SH-SY5Y (cell line): ENCODE results near the gene STOML3.

ENCODE experiments used
- GATA2 ChIP-seq: IDR thresholded peaks from 2 replicates; pipeline ENCODE4 v1.6.1; 2011; ENCODE audit warnings: mild to moderate bottlenecking, low read depth, low read length
- GATA3 ChIP-seq: IDR thresholded peaks from 2 replicates; pipeline ENCODE4 v1.6.1; 2011; ENCODE audit warnings: low read depth, mild to moderate bottlenecking, low read length, moderate library complexity

STOML3 gene

DNA sequence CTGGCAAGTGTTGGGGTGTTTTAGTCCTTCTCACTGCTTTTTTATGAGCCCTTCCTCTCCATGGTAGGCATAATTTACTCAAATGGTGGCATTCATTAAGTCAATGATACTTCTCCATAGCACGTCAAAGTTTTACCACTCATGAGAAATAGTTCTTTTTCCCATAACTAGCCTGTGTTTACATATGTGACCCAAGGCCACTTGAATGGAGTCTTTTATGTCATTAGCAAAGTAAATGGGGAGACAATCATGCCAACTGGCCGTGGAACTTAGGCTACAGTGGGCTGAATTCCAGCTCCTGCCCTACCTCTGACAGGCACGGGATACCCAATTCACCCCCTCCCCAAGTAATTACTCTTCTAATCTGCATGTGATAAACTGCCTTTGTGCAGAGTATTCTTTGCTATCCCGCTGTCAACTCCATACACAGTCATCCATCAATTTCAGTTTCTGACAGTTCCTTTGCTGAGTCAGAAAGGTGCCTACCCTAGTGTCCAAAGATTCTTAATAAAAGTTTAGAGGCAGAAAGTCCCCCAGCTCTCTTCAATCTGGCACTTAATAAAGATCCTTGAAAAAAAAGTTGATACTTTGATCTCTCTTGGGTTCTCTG lies 30.3 kb upstream of the STOML3 start:
- TF ChIP-seq GATA3 = no peak
- TF ChIP-seq GATA2 = no peak

DNA sequence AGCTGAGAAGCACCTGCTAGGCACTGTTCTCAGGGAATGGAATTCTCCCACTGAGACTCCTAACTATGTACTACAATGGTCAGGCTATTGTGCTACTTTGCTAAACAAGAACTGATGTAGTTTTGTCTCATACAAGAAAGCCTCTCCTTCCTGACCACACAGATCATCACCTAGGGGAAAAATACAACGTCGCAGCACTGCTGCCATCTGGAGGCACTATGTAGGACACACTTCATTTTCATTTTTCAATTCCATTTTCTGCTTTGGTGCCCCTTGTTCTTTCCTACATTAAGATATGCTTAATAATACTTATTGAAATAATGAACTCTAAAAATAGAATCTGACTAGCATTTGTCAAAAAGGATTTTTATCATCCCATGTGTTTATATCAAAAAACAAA lies 26.2 kb upstream of the STOML3 start:
- no peak for TF ChIP-seq GATA2
- no peak for TF ChIP-seq GATA3

DNA sequence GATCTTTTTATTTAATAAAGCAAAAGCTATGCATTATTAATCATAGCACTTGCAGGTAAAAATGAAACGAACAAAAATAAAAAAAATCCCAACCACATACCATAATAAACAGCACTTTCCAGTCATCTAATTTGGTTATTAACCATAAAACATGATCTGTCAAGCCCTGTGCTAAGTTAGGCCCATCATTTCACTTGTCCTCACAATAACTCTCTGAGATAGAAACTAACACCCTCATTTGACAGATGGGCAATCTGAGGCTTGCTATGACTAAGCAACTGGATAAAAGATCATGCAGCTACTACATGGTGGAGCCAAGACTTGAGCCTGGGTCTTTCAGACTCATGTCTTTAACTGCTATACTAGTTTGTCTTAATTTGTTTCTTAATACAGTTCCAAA lies 25.5 kb upstream of the STOML3 start:
- TF ChIP-seq GATA3 = no peak

DNA sequence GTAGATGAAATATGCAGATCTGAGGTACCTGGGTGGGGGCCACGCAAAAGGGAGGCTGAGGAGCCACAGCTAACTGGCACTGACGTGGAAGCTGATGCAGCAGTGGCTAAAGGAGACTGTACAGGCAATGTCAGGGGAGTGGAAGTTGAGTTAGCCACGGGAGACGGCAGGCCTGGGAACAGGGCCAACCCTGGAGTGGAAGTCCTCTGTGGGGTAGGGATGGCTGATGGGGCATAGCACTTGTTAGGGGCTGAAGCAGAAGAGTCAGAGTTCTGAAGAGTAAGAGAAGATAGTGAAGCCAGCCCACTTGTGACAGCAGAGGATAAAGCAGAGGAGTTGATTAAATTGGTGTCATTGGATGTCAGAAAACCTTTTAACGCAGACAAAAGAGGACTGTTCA lies 22.8 kb upstream of the STOML3 start:
- TF ChIP-seq GATA2 = no peak
- no peak for TF ChIP-seq GATA3

DNA sequence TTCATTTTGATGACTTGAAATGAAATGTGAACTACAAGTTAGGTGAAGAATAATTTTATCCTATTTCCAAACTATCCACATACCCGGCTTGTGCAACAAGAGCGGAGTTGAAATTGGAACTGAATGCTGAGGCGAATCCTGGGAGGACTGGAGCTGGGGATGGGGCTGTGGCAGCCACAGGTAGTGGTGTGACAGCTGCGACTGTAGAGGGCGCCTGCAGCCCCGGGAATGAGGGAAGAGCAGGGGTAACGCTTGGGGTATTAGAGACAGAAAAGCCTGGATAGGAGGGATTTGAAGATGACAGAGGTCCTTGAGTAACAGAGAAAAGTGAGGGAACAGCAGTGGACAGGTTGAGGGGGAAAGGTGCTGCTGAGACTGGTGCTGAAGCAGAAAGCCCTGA lies 22.0 kb upstream of the STOML3 start:
- no peak for TF ChIP-seq GATA2
- TF ChIP-seq GATA3 = no peak

DNA sequence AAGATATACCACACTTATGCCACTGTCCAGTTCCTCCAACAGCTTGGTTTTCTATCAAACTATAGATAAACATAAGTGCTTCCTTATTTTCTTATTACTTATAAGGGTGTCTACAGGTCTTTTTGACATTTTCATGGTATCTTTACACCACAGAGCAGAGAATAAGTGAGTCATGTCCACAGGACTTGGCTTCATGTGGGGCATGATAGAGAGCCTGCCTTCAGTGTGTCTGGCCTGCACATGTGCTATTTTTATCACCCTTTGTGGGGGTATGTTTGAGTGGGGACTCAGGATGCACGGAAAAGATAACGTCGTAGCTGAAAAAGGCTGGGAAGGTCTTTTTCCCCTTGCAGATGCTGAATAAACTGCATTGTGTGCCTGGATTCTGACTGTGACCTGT lies 8.1 kb upstream of the STOML3 start:
- TF ChIP-seq GATA2 (no peak), GATA3 (no peak)

DNA sequence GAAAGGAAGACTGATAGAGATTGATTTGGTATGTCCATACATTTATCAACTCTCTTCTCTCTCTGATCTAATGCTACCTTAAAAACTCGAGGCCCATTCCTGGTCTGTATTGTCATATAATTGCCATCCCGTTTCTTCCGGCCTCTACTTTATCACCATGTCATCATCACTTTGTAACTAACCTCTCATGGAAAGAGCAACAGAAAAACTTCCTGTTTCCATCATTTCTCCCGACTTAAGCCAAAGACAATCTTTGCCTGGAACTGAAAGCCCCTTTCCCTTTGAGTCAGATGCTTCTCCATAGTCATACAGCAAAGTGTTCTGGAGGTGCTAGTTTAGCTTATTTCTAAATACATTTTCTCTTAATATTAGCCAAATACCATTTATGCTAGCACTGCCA lies 2.8 kb upstream of the STOML3 start:
- TF ChIP-seq GATA2 (no peak), GATA3 (no peak)

DNA sequence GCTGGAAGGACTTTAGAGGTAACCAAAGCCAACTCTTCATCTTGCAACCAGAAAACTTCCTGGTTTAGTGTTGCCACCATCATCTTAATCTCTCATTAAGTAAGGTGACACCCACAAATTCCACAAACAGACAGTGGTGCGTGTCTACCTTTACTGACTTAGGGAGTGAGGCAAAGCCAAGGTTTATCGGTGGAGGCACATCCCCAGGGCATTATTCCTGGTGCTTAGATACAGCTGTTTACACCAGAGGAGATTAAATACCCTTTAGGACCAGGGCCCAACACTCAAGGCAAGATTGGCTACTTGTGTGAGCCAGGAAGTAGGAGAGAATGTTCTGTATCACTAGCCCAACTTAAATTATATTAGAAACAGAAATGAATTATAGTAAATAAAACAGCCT lies 9.5 kb downstream of the STOML3 start:
- TF ChIP-seq GATA2 (no peak), GATA3 (no peak)

DNA sequence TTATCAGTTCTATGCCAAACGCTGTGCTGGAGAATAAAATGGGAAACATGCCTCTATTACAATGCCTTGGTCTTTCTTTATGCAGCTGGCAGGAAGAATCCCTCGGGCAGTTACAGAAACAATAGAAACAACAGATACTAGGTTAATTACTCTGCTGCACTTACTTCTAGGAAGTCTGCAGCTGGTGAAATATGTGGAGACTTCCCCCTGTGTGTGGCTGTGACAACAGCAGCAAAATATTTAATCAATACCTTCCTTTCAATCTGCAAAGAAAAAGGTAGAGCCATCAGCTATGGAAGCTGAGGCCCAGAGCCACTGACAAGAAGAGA lies 9.9 kb downstream of the STOML3 start:
- TF ChIP-seq GATA2 = no peak
- no peak for TF ChIP-seq GATA3

DNA sequence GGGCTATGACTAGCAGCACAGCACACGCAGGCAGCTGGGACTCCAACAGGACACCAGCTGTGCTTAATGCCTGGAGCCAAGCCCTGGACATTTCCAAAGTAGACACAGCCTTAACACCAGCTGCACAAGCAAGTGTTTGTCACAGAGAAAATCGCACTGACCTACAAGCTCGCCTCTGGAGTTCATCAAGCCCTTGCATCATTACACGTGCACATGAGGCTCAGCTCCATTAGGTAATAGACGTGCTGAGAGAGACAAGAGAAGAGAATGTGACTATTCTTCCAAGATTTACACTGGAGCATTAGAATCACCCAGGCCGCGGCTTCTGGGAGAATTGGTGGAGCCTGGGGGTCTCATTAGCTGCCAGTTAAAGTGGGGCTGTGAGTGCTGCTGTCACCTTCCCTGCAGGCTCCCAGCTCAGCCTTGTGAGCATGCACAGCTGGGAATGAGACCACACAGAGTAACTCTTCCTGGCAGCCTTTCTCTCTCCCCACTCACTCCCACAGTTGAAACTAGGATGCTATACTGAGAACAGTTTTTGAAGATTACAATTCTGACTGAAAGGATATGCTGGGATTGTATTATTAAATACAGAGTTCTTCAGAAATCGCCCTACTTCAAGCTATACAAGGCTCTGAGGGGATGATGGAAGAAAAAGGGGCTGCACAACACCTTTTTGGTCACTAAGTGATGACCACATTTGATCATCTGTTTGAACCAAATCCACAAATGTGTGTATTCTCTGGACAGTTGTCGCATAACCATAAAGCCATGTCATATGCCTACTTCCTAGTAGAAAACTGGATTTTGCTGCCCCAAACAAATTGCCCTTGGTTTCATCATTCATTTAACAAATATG lies 10.5 kb downstream of the STOML3 start:
- no peak for TF ChIP-seq GATA3
- TF ChIP-seq GATA2 = no peak

DNA sequence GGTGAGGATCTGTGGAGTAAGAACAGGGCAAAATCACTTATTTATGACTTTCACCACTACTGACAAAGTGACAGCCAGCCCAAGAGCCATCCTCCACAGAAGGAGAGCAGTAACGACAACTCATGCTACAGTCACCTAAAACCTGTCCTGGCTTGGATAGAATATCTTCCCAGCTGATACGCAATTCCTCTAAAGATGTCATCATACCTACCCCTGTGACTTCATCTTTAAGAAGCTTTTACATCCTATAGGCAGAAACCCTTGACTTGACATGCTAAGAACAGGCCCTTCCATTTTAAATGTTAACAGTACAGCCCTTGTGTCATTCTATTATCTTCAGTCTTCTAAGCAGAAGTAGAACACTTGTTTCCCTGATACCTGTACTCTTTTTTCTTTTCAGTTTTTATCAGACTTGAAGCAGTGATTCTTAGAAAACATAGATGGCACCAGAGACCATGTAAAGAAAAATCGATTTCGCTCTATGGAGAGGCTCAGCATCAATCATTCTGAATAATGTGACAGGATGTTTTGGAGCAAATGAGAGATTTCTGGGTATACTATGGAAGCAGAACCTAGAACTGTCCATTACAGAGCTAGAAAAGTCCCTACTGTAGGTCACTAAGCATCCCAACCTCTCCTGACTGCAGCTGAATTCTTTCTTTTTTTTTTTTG lies 20.1 kb downstream of the STOML3 start:
- TF ChIP-seq GATA3 = no peak
- no peak for TF ChIP-seq GATA2

DNA sequence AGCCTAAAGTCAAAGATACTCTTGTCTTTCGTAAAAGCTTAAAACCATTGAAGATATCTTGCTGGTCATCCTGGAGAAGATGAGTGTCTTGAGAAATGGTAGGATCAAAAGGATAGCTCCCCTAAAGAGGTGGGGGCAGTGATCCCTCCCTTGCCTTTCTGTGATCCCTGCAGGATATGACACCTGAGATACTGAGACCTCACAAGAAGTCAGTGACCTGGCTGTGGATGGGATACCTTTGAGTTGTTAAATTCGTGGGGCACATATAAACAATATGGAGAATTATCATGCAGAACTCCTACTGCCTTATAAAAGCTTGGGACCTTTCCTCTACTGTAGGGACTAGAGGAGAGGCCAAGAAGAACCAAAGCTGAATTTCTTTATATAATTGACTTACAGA lies 21.4 kb downstream of the STOML3 start:
- no peak for TF ChIP-seq GATA2
- TF ChIP-seq GATA3 = no peak

DNA sequence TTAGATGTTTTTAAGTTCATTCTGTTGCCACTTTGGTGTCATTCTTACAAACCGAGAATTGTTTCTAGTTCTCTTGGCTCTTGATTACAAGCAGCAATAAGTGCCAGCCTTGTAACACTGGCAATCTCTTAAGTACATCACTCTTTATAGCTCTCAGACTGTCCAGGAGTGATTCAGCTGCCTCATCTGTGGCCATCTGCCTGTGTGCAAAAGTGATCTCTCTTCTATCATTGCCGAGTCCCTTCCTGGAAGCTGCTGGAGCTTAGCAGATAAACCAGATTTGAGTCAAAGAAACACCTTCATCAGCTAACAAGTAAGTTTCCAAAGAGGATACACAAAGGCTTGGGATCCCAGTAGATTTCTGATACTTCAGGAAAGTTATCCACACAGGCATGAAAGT lies 23.2 kb downstream of the STOML3 start:
- no peak for TF ChIP-seq GATA3
- TF ChIP-seq GATA2 = no peak

DNA sequence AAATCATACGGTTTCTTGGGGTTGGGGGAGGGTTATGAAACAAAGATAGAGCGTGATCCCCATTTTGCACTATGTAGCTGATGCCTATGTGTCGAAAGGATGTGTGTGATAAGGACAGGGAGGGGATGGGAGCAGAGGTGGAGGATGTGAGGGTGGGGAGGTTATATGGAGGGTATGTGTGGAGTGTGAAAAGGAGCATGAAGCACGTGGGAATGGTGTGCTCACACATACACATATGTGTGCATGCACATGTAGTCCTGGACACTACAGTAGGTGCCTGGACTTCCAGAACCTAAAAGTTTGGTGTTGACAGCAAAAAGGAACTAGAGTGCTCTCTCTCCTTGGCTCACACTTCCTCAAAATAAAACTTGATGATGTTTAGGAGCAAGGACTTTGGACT lies 25.4 kb downstream of the STOML3 start:
- no peak for TF ChIP-seq GATA3

DNA sequence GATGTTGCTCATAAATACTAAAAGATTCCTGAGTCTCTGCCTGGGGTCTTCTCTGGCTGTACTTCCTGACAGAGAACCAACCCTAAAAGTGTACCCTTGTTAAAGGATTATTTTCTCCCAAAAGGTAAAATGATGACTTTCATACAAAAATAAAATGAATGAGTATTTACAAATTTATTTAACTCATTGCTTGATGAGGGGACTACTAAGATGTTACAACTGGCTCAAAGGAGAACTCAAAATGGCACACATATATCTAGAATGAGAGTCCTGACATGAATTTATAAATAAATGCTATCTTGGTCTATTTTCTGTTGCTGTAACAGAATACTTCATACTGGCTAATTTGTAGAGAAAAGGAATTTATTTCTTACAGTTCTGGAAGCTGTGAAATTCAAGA lies 30.5 kb downstream of the STOML3 start:
- TF ChIP-seq GATA2 = no peak
- TF ChIP-seq GATA3 = no peak
